ENCODE data around the gene KCTD4. TPM values are rescaled to one million over a fixed set of nuclear protein-coding genes. Genes with fewer than 3 reads are reported as not detected.

Gene KCTD4
- polyA plus RNA-seq, 1 donor from 2014 or later = 1.2 TPM

GRCh38 chr13:45243077-45243476 lies 42.2 kb upstream of the KCTD4 start:
- H2AFZ ChIP-seq (ENCODE audit: low read depth, low read length) = no peak overlapping the region
- no peaks in the 10 kb centered on the region for H3F3A ChIP-seq (ENCODE audit: insufficient read depth, low read length, poor library complexity, severe bottlenecking)
- no peaks in the 10 kb centered on the region for H3K79me2 ChIP-seq (replicated peaks; ENCODE audit: insufficient read depth, low read length)
- H3K27ac ChIP-seq (ENCODE audit: low read length) = no peak overlapping the region
- no peaks in the 10 kb centered on the region for H3K9me3 ChIP-seq (ENCODE audit: low read length)
- H4K20me1 ChIP-seq (ENCODE audit: insufficient read depth) = no peaks in the 10 kb centered on the region
- no peak for TF ChIP-seq TAF1 (IDR thresholded peaks at IDR 0.05; ENCODE audit: low read depth)
- no peak for TF ChIP-seq CTCF (IDR thresholded peaks at IDR 0.05; ENCODE audit: poor library complexity, severe bottlenecking)
- TF ChIP-seq POLR2AphosphoS5 (IDR thresholded peaks at IDR 0.05) = no peak
- no peak for TF ChIP-seq SMC3 (conservative IDR thresholded peaks at IDR 0.05; ENCODE audit: poor library complexity)
- no peak for TF ChIP-seq EZH2 (IDR thresholded peaks at IDR 0.05; ENCODE audit: borderline replicate concordance, insufficient read depth, low read length, poor library complexity, severe bottlenecking)
- no peak for TF ChIP-seq RAD21 (conservative IDR thresholded peaks at IDR 0.05)
- TF ChIP-seq REST (IDR thresholded peaks at IDR 0.05; ENCODE audit: borderline replicate concordance) = no peak
- no peak for TF ChIP-seq MXI1 (conservative IDR thresholded peaks at IDR 0.05; ENCODE audit: poor library complexity, severe bottlenecking)
- no peak for TF ChIP-seq EP300 (conservative IDR thresholded peaks at IDR 0.05; ENCODE audit: poor library complexity, severe bottlenecking)
- H3K4me2 ChIP-seq (ENCODE audit: low read length) = no peak overlapping the region
- H3K9ac ChIP-seq (ENCODE audit: low read length) = no peak overlapping the region
- H3K9me2 ChIP-seq (ENCODE audit: insufficient read depth, low read length) = no peaks in the 10 kb centered on the region
- no peaks in the 10 kb centered on the region for H3K36me3 ChIP-seq (ENCODE audit: insufficient read depth, low read length)
- H3K4me3 ChIP-seq (ENCODE audit: low read length) = no peak overlapping the region
- H3K27me3 ChIP-seq (ENCODE audit: insufficient read depth, low read depth, low read length) = no peaks in the 10 kb centered on the region

- Histone ChIP-seq H2AFZ (ENCODE audit: low read depth, low read length) (no peak overlapping the region), H3K27me3 (ENCODE audit: insufficient read depth, low read depth, low read length) (no peaks in the 10 kb centered on the region), H3K4me2 (ENCODE audit: low read length) (no peak overlapping the region), H3K36me3 (ENCODE audit: insufficient read depth, low read length) (no peaks in the 10 kb centered on the region), H4K20me1 (ENCODE audit: insufficient read depth) (no peaks in the 10 kb centered on the region), H3K4me3 (ENCODE audit: low read length) (no peak overlapping the region), H3K27ac (ENCODE audit: low read length) (no peak overlapping the region), H3K9me2 (ENCODE audit: insufficient read depth, low read length) (no peaks in the 10 kb centered on the region), H3F3A (ENCODE audit: insufficient read depth, low read length, poor library complexity, severe bottlenecking) (no peaks in the 10 kb centered on the region), H3K79me2 (replicated peaks; ENCODE audit: insufficient read depth, low read length) (no peaks in the 10 kb centered on the region), H3K9ac (ENCODE audit: low read length) (no peak overlapping the region), H3K9me3 (ENCODE audit: low read length) (no peaks in the 10 kb centered on the region)
- TF ChIP-seq MXI1 (conservative IDR thresholded peaks at IDR 0.05; ENCODE audit: poor library complexity, severe bottlenecking) (no peak), REST (IDR thresholded peaks at IDR 0.05; ENCODE audit: borderline replicate concordance) (no peak), SMC3 (conservative IDR thresholded peaks at IDR 0.05; ENCODE audit: poor library complexity) (no peak), EZH2 (IDR thresholded peaks at IDR 0.05; ENCODE audit: borderline replicate concordance, insufficient read depth, low read length, poor library complexity, severe bottlenecking) (no peak), TAF1 (IDR thresholded peaks at IDR 0.05; ENCODE audit: low read depth) (no peak), POLR2AphosphoS5 (IDR thresholded peaks at IDR 0.05) (no peak), EP300 (conservative IDR thresholded peaks at IDR 0.05; ENCODE audit: poor library complexity, severe bottlenecking) (no peak), RAD21 (conservative IDR thresholded peaks at IDR 0.05) (no peak), CTCF (IDR thresholded peaks at IDR 0.05; ENCODE audit: poor library complexity, severe bottlenecking) (no peak)
Observed at GRCh38 chr13:45242524-45242923, 41.7 kb upstream of the KCTD4 start.
